HT-29 (cell line): ENCODE measurements around the gene IFT88. TPM values are rescaled to one million over a fixed set of nuclear protein-coding genes. Genes with fewer than 3 reads are reported as not detected.
A peak's percentile ranks its signal among the peaks of the same experiment; 100 is the strongest.

Experiments
- DNase-seq: peaks from one replicate; pipeline ENCODE4 v3.0.0-alpha.2; 2015; ENCODE audit warnings: low spot score
- total RNA-seq: library from RNA; depleted of rRNA; stranded (reverse); fragments of >200 nt; shearing (Covaris generic); gene quantifications from 2 replicates; pipeline ENCODE4 v1.2.3, GENCODE V29; 2014; rRNA removed

The IFT88 gene, protein sequence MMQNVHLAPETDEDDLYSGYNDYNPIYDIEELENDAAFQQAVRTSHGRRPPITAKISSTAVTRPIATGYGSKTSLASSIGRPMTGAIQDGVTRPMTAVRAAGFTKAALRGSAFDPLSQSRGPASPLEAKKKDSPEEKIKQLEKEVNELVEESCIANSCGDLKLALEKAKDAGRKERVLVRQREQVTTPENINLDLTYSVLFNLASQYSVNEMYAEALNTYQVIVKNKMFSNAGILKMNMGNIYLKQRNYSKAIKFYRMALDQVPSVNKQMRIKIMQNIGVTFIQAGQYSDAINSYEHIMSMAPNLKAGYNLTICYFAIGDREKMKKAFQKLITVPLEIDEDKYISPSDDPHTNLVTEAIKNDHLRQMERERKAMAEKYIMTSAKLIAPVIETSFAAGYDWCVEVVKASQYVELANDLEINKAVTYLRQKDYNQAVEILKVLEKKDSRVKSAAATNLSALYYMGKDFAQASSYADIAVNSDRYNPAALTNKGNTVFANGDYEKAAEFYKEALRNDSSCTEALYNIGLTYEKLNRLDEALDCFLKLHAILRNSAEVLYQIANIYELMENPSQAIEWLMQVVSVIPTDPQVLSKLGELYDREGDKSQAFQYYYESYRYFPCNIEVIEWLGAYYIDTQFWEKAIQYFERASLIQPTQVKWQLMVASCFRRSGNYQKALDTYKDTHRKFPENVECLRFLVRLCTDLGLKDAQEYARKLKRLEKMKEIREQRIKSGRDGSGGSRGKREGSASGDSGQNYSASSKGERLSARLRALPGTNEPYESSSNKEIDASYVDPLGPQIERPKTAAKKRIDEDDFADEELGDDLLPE
- total RNA-seq: 7.4 and 9.6 TPM in 2 replicates

DNA sequence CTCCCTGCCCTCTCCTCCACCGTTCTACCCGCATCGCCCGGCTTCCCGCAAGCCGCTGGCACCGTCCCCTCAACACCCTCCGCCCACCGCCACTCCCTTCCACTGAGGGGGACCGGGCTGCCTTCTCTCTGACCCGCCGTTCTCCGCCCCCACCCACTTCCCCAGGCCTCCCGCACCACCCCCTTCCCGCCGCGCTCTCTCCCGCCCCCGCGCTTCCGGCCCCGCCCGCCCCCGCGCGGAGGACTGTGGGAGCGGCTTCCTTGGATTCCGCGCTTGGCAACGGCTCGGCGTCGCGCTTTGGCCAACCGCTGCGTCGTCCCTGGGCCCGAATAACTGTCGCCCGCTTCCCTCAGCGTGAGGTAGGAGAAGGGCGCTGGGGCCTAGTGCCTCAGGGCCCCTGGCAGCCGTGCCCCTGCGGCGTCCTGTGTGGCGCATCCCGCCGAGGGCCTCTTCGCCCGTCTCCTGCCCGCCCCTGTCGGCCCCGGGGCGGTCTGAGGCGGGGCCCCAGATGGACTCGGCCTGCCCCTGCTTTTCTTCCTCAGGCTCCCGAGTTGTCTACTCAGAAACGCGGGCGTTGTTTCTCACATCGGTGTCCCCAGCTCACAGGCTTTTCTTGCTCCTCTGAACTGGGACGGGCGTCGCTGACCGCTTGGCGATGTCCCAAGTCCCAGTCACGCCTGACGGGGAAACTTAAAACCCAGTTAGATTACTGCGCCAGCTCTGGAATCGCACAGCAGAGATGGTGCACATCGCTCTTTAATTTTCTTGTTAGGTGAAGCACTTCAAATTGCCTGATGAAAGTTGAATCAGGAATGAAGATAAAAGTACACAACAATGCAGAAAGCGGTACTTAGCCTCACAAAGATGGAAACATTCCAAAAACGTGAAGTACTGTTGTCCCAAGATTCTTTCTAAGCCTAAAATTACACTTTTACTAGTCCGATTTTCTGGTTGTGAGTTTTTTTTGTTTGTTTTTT lies at the start of gene IFT88:
Gene IFT88, plus strand, starts transcription at position 260 of the 977 bp plus-strand sequence. CDS start 7,229 bp downstream, outside the sequence.
- DNase-seq: peak; percentile 98

DNA sequence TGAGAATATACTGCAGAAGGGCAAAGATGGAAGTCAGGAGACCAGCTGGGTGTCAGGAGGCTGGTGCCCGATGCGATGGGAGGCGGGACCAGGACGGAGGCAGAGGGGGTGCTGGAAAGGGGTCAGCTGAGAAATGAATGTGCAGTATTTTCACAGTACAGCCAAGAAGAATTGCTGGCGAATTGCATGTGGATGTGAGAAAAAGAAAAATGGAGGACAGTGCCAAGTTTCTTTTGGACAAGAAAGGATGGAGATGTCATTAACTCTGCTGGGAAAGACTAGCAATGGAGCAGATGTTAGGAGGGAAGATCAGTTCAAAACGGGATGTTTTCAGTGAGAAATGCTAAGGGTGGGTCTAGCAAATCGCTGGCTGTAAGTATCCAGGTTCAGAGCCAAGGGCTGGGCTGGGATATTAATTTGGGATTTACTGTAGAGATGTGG lies 48.3 kb upstream of the IFT88 start:
- DNase-seq: no peak

DNA sequence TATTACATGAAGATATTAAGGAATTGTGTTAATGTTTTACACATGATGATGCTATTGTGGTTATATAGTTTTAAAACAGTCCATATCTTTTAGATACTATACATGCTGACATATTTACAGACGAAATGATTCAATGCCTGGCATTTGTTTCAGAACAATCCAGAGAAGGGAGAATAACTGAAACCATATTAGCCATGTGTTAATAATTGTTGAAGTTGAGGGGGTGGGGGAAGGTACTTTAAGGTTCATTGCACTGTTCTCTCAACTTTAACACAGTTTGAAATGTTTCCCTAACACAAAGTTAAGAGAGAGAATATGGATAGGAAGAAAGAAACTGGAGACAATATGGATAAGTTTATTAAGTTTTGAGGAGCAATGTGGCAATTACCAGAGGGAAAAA lies 47.1 kb upstream of the IFT88 start:
- DNase-seq: no peak

DNA sequence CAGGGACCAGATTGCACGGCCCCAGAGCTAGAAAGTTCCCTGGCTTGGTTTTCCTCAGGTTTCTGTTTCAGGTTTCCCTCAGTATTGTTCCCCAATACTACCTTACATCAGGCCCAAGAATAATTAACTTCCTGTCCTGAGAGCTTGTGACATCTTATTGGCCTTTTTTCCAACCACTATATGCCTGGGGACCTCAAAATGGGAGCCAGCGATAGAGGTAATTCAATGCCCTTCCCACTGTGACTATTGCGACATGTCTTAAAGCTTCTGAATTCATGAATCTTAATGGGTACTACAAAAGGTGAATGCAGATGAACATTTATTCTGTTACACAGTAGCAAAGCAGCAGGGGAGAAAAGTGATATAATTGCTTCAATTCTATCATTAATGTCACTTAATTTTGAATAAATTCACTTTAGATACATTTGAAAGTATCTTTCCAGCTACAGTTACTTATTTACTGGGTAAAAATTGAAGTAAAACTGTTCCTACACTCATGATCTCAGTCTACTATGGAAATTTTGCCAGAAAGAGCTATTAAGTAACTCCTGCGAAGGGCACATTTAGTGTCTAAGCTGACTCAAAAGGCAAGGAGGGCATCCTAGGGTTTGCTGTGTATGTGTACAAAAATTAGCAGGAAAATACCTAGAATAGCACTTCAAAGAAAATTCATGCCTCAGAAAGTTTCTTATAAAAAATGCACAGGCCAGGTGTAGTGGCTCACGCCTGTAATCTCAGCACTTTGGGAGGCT lies 45.4 kb upstream of the IFT88 start:
- DNase-seq: no peak

- peak; percentile 49 for DNase-seq
Measured at GRCh38 chr13:20525144-20525600, 41.8 kb upstream of the IFT88 start.

DNA sequence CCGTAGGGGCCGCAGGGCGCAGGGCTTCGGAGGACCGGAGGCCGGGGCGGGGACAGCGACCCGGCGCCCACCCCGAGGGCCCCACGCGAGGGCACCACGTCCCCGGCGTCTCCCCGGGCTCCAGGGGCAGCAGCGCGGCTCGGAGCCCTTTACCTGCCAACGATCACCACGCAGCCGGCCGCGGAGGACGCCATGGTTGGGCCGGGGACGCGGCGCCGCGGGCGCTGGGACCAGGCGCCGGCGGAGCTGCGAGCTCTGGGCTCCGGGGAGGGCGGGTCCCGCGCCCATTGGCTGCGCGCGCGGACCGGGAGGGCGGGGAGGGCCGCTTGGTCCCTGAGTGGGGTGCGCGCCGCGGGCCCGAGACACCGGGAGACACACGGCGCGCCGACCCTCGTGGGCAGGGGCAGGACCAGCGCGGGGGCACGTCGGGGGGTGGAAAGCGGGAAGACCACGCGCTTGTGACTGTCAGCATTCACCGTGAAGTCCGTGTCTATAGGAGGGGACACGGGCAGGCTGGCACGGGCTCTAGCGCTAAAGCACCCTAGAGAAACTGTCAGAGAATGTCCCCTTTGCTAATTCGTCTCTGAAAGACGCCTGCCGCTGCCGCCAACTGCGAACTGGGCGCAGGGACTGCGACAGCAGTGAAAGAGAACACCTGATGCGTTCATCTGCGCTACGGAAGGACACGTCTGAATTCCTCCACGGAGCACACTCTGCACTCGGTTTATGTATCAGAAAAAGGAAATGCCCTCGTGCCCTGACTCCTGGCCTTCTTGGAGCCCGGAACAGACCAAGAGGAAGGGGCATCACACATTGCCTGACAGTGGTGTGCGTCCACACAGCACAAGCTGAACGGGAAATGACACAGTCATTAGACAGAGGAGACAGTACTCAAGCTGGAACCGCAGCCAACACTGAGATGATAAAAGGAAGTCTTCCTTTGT lies 41.1 kb upstream of the IFT88 start, which contains the start of gene CRYL1:
Gene CRYL1, minus strand, starts transcription at position 257 of the 944 bp plus-strand sequence. Its CDS starts 63 bp downstream, at position 194.
- DNase-seq: peak; percentile 85

GRCh38 chr13:20526664-20527063 lies 40.3 kb upstream of the IFT88 start:
- DNase-seq: no peak

GRCh38 chr13:20528452-20528851 lies 38.5 kb upstream of the IFT88 start:
- no peak for DNase-seq

GRCh38 chr13:20534038-20534608 lies 32.8 kb upstream of the IFT88 start:
- no peak for DNase-seq

DNA sequence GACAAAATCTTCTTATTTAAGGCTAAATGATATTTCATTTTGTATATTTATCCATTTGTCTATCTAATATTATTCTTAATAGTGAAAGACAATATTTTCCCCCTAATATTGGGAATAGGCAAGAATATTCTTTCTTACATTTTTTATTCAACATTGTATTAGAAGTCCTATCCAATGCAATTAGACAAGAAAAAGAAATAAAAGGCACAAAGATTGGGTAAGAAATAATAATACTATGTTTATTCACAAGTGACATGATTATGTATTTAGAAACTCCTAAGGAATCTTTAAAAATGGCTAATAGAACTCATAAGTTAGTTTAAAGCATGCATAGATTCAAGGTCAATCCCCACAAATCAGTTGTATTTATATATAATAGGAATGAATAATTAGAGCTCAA lies 30.0 kb upstream of the IFT88 start:
- no peak for DNase-seq

DNA sequence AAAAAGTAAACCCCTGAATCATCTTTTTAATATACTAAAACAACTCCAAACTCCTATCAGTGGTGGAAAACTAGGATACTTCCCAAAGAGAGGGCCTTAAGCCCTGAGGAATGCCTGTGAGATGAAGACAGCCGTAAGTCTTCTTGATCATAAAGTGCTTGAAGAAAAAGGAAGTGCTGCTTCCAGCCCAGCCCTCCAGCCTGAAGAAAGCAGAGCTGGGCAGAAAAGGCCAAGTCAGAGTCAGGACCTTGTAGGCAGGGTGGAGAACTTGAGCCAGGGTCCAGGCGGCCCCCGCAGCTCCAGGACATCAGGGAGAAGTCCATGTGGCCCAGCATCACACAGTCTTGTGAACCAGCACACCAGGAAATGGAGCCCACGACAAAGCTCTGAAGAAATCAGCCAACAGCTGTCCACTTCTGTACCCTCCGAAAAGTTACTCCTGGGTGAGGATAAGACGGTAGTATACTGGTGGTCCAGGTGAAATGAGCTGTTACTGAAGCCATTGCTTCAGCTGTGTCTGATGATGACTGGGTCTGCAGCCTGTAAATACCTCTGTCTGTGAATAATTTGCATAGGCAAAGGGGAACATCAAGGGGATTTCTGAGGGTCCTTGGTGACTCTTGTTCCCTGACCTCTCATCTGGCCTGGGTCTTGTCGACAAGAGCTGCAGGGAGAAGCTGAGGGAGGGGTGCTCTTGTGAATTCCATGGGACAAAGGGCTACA lies 22.6 kb upstream of the IFT88 start:
- DNase-seq: no peak

GRCh38 chr13:20546556-20546955 lies 20.4 kb upstream of the IFT88 start:
- DNase-seq: peak; percentile 32

DNA sequence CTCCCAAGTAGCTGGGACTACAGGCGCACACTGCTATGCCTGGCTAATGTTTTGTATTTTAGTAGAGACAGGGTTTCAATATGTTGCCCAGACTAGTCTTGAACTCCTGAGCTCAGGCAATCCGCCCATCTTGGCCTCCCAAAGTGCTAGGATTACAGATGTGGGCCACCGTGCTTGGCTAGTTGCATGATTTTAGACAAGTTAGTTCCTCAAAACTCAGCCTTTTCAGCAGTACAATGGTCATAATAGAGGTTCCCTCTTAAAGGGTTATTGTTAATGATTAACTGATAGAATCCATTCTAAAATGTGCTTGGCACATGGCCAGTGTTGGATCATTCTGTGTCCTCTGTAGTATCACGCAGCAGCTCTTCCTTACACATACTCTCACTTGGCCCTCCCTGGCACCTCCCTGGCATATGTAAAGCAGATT lies 19.5 kb upstream of the IFT88 start:
- peak; percentile 93 for DNase-seq

DNA sequence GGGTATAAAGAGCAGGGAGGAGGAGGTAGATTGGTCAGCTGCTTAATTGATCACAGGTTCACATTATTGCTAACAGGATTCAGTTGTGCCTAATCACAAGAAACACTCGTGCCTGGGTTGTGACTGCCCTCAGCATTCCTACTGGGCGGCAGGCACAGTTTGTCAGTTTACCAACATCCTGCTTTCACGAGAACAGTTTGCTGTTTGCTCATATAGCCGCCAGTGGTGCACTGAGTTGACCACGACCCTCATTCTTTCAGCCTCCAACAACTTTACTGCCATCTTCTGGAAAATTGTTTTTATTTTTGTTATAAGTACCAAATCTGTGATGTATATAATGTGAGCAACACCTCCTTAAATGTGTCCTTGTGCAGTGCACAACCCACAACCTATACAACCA lies 16.2 kb upstream of the IFT88 start:
- no peak for DNase-seq

- no peak for DNase-seq
Measured at GRCh38 chr13:20553311-20553710, 13.6 kb upstream of the IFT88 start.

DNA sequence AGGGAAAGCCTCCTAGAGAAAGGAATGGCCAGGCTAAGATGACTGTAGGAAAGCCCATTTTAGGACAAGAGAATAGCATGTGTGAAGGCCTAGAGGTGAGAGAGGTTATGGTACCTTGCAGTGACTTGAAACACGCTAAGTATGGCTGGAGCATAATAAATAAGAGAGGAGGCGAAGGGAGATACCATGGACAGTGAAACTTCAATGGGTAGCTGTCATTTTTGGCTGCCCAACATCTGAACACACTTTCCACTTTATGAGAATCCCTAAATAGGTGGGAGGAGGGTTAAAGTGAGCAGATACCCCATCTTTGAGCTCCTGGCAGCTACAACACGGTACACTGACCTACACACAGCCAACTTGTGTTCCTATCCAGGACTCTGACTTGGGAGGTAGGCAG lies 8.0 kb upstream of the IFT88 start:
- no peak for DNase-seq

- no peak for DNase-seq
Measured at GRCh38 chr13:20559659-20560356, 7.1 kb upstream of the IFT88 start.

- DNase-seq: no peak
Measured at GRCh38 chr13:20561741-20562140, 5.2 kb upstream of the IFT88 start.
